HepG2 (cell line): ENCODE data around the gene CCDC82. TPM values are rescaled to one million over a fixed set of nuclear protein-coding genes. Genes with fewer than 3 reads are reported as not detected.

Experiments
- AGO2 ChIP-seq: fragments of 200-400 bp; formaldehyde crosslinking; optimal IDR thresholded peaks from 2 replicates; pipeline ENCODE3; 2017; ENCODE audit warnings: mild to moderate bottlenecking, low read depth, low read length, moderate library complexity
- PLRG1 ChIP-seq: fragments of 450-650 bp; conservative IDR thresholded peaks from 2 replicates; pipeline ENCODE4 v1.6.1; 2016
- POLR2AphosphoS2 ChIP-seq: IDR thresholded peaks from 2 replicates; pipeline ENCODE4 v1.6.1; 2011; ENCODE audit warnings: low read depth, low read length, improper control_type of control experiment
- SP4 ChIP-seq: sonication (generic); formaldehyde crosslinking; IDR thresholded peaks from 2 replicates; pipeline ENCODE4 v1.8.1; 2023; ENCODE audit warnings: mild to moderate bottlenecking, missing genetic modification reagents
- SP5 ChIP-seq: IDR thresholded peaks from 2 replicates; pipeline ENCODE4 v1.6.1; 2016; ENCODE audit warnings: low read depth, borderline replicate concordance
- TEAD2 ChIP-seq: sonication (generic); formaldehyde crosslinking; IDR thresholded peaks from 2 replicates; pipeline ENCODE4 v1.9.0; 2021; ENCODE audit warnings: missing genetic modification reagents
- TOE1 ChIP-seq: sonication (generic); formaldehyde crosslinking; IDR thresholded peaks from 2 replicates; pipeline ENCODE4 v1.4.0; 2020; ENCODE audit warnings: mild to moderate bottlenecking, missing genetic modification reagents
- TOPORS ChIP-seq: sonication (generic); formaldehyde crosslinking; IDR thresholded peaks from 2 replicates; pipeline ENCODE4 v1.8.0; 2023; ENCODE audit warnings: mild to moderate bottlenecking, missing genetic modification reagents
- ZBTB20 ChIP-seq: sonication (generic); formaldehyde crosslinking; IDR thresholded peaks from 2 replicates; pipeline ENCODE4 v1.8.1; 2023; ENCODE audit warnings: missing genetic modification reagents, low read depth, mild to moderate bottlenecking, borderline replicate concordance
- ZBTB40 ChIP-seq, 2 experiments: fragments of 450-650 bp in 1 of 2; sonication (generic) in 1 of 2; formaldehyde crosslinking in 1 of 2; IDR thresholded peaks; 2 replicates each; pipeline versions ENCODE4 v1.6.1 to v1.8.0; 2016 to 2022; ENCODE audit warnings: antibody characterized with exemption in 1 of 2, mild to moderate bottlenecking in 1 of 2, missing genetic modification reagents in 1 of 2
- ZKSCAN5 ChIP-seq: sonication (generic); formaldehyde crosslinking; IDR thresholded peaks from 2 replicates; pipeline ENCODE4 v1.5.1; 2020; ENCODE audit warnings: mild to moderate bottlenecking, missing genetic modification reagents
- ZNF17 ChIP-seq: sonication (generic); formaldehyde crosslinking; IDR thresholded peaks from 2 replicates; pipeline ENCODE4 v1.5.0; 2020; ENCODE audit warnings: mild to moderate bottlenecking, missing genetic modification reagents
- ZNF30 ChIP-seq: sonication (generic); formaldehyde crosslinking; IDR thresholded peaks from 2 replicates; pipeline ENCODE4 v1.5.0; 2020; ENCODE audit warnings: mild to moderate bottlenecking, missing genetic modification reagents
- ZNF577 ChIP-seq: sonication (generic); formaldehyde crosslinking; IDR thresholded peaks from 2 replicates; pipeline ENCODE4 v1.4.0; 2020; ENCODE audit warnings: mild to moderate bottlenecking, low read depth, missing genetic modification reagents, borderline replicate concordance
- ZNF710 ChIP-seq: sonication (generic); formaldehyde crosslinking; IDR thresholded peaks from 2 replicates; pipeline ENCODE4 v1.5.0; 2020; ENCODE audit warnings: mild to moderate bottlenecking, missing genetic modification reagents, borderline replicate concordance
- polyA plus RNA-seq, 8 experiments: library from polyadenylated mRNA; depleted of rRNA in 3 of 8; stranded (reverse) in 7 of 8; unstranded in 1 of 8; fragments of >200 nt; fragmentation: Illumina TruSeq in 4 of 8; extraction: Trizol in 4 of 8; gene quantifications; 2 replicates each; pipeline versions ENCODE4 v1.2.1 to v1.2.3, GENCODE V29; 2011 to 2016; ENCODE audit warnings: low read depth in 4 of 8, missing spikeins in 1 of 8, mixed read lengths in 1 of 8; ENCODE audit not compliant: insufficient read depth in 1 of 8
- total RNA-seq, 5 experiments: library from RNA; depleted of rRNA; stranded (reverse); fragments of >200 nt; fragmentation: Illumina TruSeq; extraction: Trizol; gene quantifications; 2 replicates each; pipeline ENCODE4 v1.2.3, GENCODE V29; 2016; ENCODE audit warnings: low read depth in 1 of 5

The CCDC82 gene
- total and polyA plus RNA-seq, 2 of the 13 experiments (the other 11 are each of a cell fraction or from before 2014, with no cell fraction given), result 19.7 to 25.7 TPM

- TF ChIP-seq ZBTB40 (IDR thresholded peaks at IDR 0.05) (peak; percentile 12; the same call in 1 of the 2 replicates), ZBTB40 (CRISPR knock-in tag; IDR thresholded peaks at IDR 0.05) (peak; percentile 40; the same call in 1 of the 2 replicates), ZBTB20 (peak; percentile 68; the same call in 1 of the 2 replicates), PLRG1 (no peak), ZNF17 (CRISPR knock-in tag) (no peak), SP4 (peak; percentile 98), TEAD2 (CRISPR knock-in tag) (peak; percentile 63; the same call in 1 of the 2 replicates), POLR2AphosphoS2 (no peak), ZKSCAN5 (no peak), ZNF577 (CRISPR knock-in tag) (no peak), AGO2 (peak; percentile 41), TOE1 (no peak), ZNF30 (CRISPR knock-in tag) (0 out of 2 replicates have a peak, but pooled peaks have one; percentile 54), SP5 (CRISPR knock-in tag) (peak; percentile 90), ZNF710 (CRISPR knock-in tag) (peak; percentile 74; the same call in 1 of the 2 replicates), TOPORS (CRISPR knock-in tag) (no peak)
Measured at GRCh38 chr11:96389720-96390487, at the start of gene CCDC82, which contains the start of gene JRKL (continued).
